Measurements from ENCODE around the gene COL6A5. TPM values are rescaled to one million over a fixed set of nuclear protein-coding genes. Genes with fewer than 3 reads are reported as not detected.
"Not testable (repeated sequence)": the region's sequence is repeated elsewhere in the genome, so short reads cannot be mapped to it uniquely, and the experiment has no call there.

COL6A5 gene
- total and polyA plus RNA-seq, 9 of the 15 experiments (the other 6 are each of a cell fraction or from before 2014, with no cell fraction given), result 1.5 to 9.7 (median 5.6) TPM

GRCh38 chr3:130442284-130442683 is 96.8 kb downstream of the COL6A5 start (continued):
- TF ChIP-seq ZNF324 (CRISPR knock-in tag; IDR thresholded peaks at IDR 0.05) (no peak), MITF (IDR thresholded peaks at IDR 0.05) (no peak), ZBTB5 (IDR thresholded peaks at IDR 0.05) (no peak), ZSCAN29 (IDR thresholded peaks at IDR 0.05) (no peak), NR2C2 (CRISPR knock-in tag; IDR thresholded peaks at IDR 0.05) (no peak), NR2C2 (tag; IDR thresholded peaks at IDR 0.05) (no peak), CEBPG (CRISPR knock-in tag; IDR thresholded peaks at IDR 0.05) (no peak), CEBPG (tag; conservative IDR thresholded peaks at IDR 0.05 in 1 of 2, IDR thresholded peaks at IDR 0.05 in 1 of 2) (peak in 1 of 2 experiments; percentile 52; a peak in 2 of 4 replicates)

GRCh38 chr3:130446840-130447239 is 101.4 kb downstream of the COL6A5 start:
- CTCF ChIA-PET (ENCODE audit: low intra/inter-chr PET ratio); H3K27me3 ChIP-seq (ENCODE audit: control insufficient read depth in 2 of 2, insufficient read depth in 2 of 2, low read length in 2 of 2); H3K9me3 ChIP-seq (replicated peaks; ENCODE audit: control insufficient read depth, insufficient read depth, low read depth, low read length); H3K4me3 ChIP-seq; H3K36me3 ChIP-seq (ENCODE audit: control insufficient read depth, insufficient read depth, low read length); H3K27ac ChIP-seq (ENCODE audit: extremely low read depth, low read depth, low read length); FAIRE-seq; POLR2A ChIA-PET; DNase-seq (ENCODE audit: extremely low read depth in 1 of 4, low spot score in 3 of 4); H3K9ac ChIP-seq (ENCODE audit: insufficient read depth in 1 of 2, low read depth in 2 of 2, low read length in 2 of 2); in situ Hi-C loops (cut with MboI); ATAC-seq; H3K9me1 ChIP-seq (ENCODE audit: control insufficient read depth, insufficient read depth, low read length); H3K79me2 ChIP-seq (ENCODE audit: control insufficient read depth, insufficient read depth, low read length); intact Hi-C loops (cut with micrococcal nuclease); H3K4me1 ChIP-seq (replicated peaks in 1 of 2; ENCODE audit: control insufficient read depth in 2 of 2, insufficient read depth in 2 of 2, low read length in 2 of 2); H4K20me1 ChIP-seq (replicated peaks; ENCODE audit: control insufficient read depth, insufficient read depth, low read length); H3K4me2 ChIP-seq (ENCODE audit: insufficient read depth, low read length); H2AFZ ChIP-seq (ENCODE audit: low read depth, low read length); BruUV-seq (replicated peaks): not testable (repeated sequence)
- 74% methylated on average over 3 of the region's 6 CpGs for WGBS (ENCODE audit: insufficient coverage, low coverage, missing lambda C conversion rate)

GRCh38 chr3:130448155-130448554 is 102.7 kb downstream of the COL6A5 start:
- in situ Hi-C loops (cut with MboI); H3K9me1 ChIP-seq (ENCODE audit: control insufficient read depth, insufficient read depth, low read length); POLR2A ChIA-PET; H3K4me3 ChIP-seq; DNase-seq (ENCODE audit: extremely low read depth in 1 of 4, low spot score in 3 of 4); ATAC-seq; FAIRE-seq; H3K9me3 ChIP-seq (replicated peaks; ENCODE audit: control insufficient read depth, insufficient read depth, low read depth, low read length); intact Hi-C loops (cut with micrococcal nuclease); BruUV-seq (replicated peaks); H3K4me1 ChIP-seq (replicated peaks in 1 of 2; ENCODE audit: control insufficient read depth in 2 of 2, insufficient read depth in 2 of 2, low read length in 2 of 2); H4K20me1 ChIP-seq (replicated peaks; ENCODE audit: control insufficient read depth, insufficient read depth, low read length); H3K4me2 ChIP-seq (ENCODE audit: insufficient read depth, low read length); H3K79me2 ChIP-seq (ENCODE audit: control insufficient read depth, insufficient read depth, low read length); H3K36me3 ChIP-seq (ENCODE audit: control insufficient read depth, insufficient read depth, low read length); H3K9ac ChIP-seq (ENCODE audit: insufficient read depth in 1 of 2, low read depth in 2 of 2, low read length in 2 of 2); H3K27me3 ChIP-seq (ENCODE audit: control insufficient read depth in 2 of 2, insufficient read depth in 2 of 2, low read length in 2 of 2); CTCF ChIA-PET (ENCODE audit: low intra/inter-chr PET ratio); H2AFZ ChIP-seq (ENCODE audit: low read depth, low read length); H3K27ac ChIP-seq (ENCODE audit: extremely low read depth, low read depth, low read length): not testable (repeated sequence)
- whole genome bisulfite sequencing (ENCODE audit: insufficient coverage, low coverage, missing lambda C conversion rate), result 77% methylated on average over 8 of the region's 8 CpGs

All from K562 (cell line).